Tibial artery (tissue), 4 donors: ENCODE measurements around the gene C17orf107.
"Not testable (repeated sequence)": the region's sequence is repeated elsewhere in the genome, so short reads cannot be mapped to it uniquely, and the experiment has no call there.

Source experiments
- DNase-seq, 2 donors: peaks; one replicate each; pipeline ENCODE4 v3.0.0-alpha.2; 2019
- H3K27ac ChIP-seq, 2 donors: fragments of 200-600 bp; sonication (generic) in 1 of 2; 1 replicate in 1 of 2; 2 replicates in 1 of 2; pipeline ENCODE4 v1.5.1; 2018 to 2019; ENCODE audit warnings: mild to moderate bottlenecking in 1 of 2
- H3K27me3 ChIP-seq, 2 donors: fragments of 200-600 bp; sonication (generic) in 1 of 2; one replicate each; pipeline versions ENCODE4 v1.5.1 to v1.6.0; 2016 to 2019
- H3K36me3 ChIP-seq, 3 donors: fragments of 200-600 bp; sonication (generic) in 2 of 3; one replicate each; pipeline ENCODE4 v1.5.1; 2016 to 2019; ENCODE audit warnings: mild to moderate bottlenecking in 2 of 3
- H3K4me1 ChIP-seq, 4 donors: fragments of 200-600 bp; sonication (generic) in 2 of 4; 1 replicate in 3 of 4; 2 replicates in 1 of 4; pipeline ENCODE4 v1.5.1; 2016 to 2019
- H3K4me3 ChIP-seq, 2 donors: fragments of 200-600 bp; sonication (generic) in 1 of 2; 1 replicate in 1 of 2; 2 replicates in 1 of 2; pipeline ENCODE4 v1.5.1; 2018 to 2019; ENCODE audit warnings: mild to moderate bottlenecking in 2 of 2
- H3K9me3 ChIP-seq, 3 donors: fragments of 200-600 bp; sonication (generic) in 1 of 3; one replicate each; pipeline ENCODE4 v1.5.1; 2016 to 2019
- CTCF ChIP-seq, 2 experiments: fragments of 200-600 bp in 1 of 2; fragments of 450-650 bp in 1 of 2; IDR thresholded peaks; one replicate each; pipeline ENCODE4 v1.5.1; 2017 to 2019; ENCODE audit warnings: antibody characterized with exemption in 2 of 2, mild to moderate bottlenecking in 1 of 2, moderate library complexity in 1 of 2
- intact Hi-C: fragments of 100-400 bp; cut with DNase I; formaldehyde crosslinking; loops from one replicate; pipeline ENCODE4 v1.15.0; 2023; ENCODE audit warnings: low total_unique reads

Gene C17orf107

GRCh38 chr17:4920351-4921048, 21.2 kb downstream of the C17orf107 start:
- Histone ChIP-seq H3K4me3 (no peak overlapping the region), H3K36me3 (no peaks in the 10 kb centered on the region), H3K4me1 (no peaks in the 10 kb centered on the region), H3K27me3 (peaks cover 0 to 5% of the 10 kb centered on the region in 2 donors), H3K9me3 (no peaks in the 10 kb centered on the region), H3K27ac (no peak overlapping the region)
- intact Hi-C loops, result no loop called here
- no peak for TF ChIP-seq CTCF (IDR thresholded peaks at IDR 0.05)
- DNase-seq, result no peak

- H3K9me3 ChIP-seq, result no peaks in the 10 kb centered on the region
- H3K4me1 ChIP-seq, result no peaks in the 10 kb centered on the region
- H3K36me3 ChIP-seq, result no peaks in the 10 kb centered on the region
- intact Hi-C loops, result no loop called here
- H3K27ac ChIP-seq, result no peak overlapping the region
- H3K27me3 ChIP-seq, result peaks cover 0 to 5% of the 10 kb centered on the region in 2 donors
- TF ChIP-seq CTCF (IDR thresholded peaks at IDR 0.05), result no peak
- no peak overlapping the region for H3K4me3 ChIP-seq
- DNase-seq, result no peak
Measured at GRCh38 chr17:4921320-4921719, 22.0 kb downstream of the C17orf107 start.

- H3K4me3 ChIP-seq, H3K27ac ChIP-seq, H3K27me3 ChIP-seq, intact Hi-C loops, DNase-seq, H3K9me3 ChIP-seq, H3K4me1 ChIP-seq, H3K36me3 ChIP-seq: not testable (repeated sequence)
Measured at GRCh38 chr17:4926577-4927335, 27.4 kb downstream of the C17orf107 start.

GRCh38 chr17:4928881-4929280, 29.5 kb downstream of the C17orf107 start:
- Histone ChIP-seq H3K27ac (no peak overlapping the region), H3K9me3 (no peaks in the 10 kb centered on the region), H3K27me3 (no peaks in the 10 kb centered on the region), H3K4me1 (peaks cover 0 to 1% (median 0%) of the 10 kb centered on the region in 4 donors), H3K36me3 (peaks cover 0 to 4% (median 0%) of the 10 kb centered on the region in 3 donors), H3K4me3 (no peak overlapping the region)
- no peak for TF ChIP-seq CTCF (IDR thresholded peaks at IDR 0.05)
- intact Hi-C loops, result no loop called here
- no peak for DNase-seq

GRCh38 chr17:4931963-4932362, 32.6 kb downstream of the C17orf107 start, which contains the start of gene GP1BA:
GP1BA (plus strand) TSS chr17:4932277; CDS start chr17:4932605, 328 bp downstream.
- intact Hi-C loops, result no loop called here
- TF ChIP-seq CTCF (IDR thresholded peaks at IDR 0.05), result no peak
- H3K4me3 ChIP-seq, result no peak within 1 kb of the TSS

GRCh38 chr17:4932756-4933155, 33.4 kb downstream of the C17orf107 start:
- Histone ChIP-seq H3K27ac (no peak overlapping the region), H3K4me3 (no peak overlapping the region), H3K36me3 (peaks cover 8 to 28% (median 11%) of the 10 kb centered on the region in 3 donors), H3K9me3 (no peaks in the 10 kb centered on the region), H3K27me3 (no peaks in the 10 kb centered on the region), H3K4me1 (peaks cover 0 to 13% (median 0%) of the 10 kb centered on the region in 4 donors)
- intact Hi-C loops, result no loop called here
- DNase-seq, result no peak
- TF ChIP-seq CTCF (IDR thresholded peaks at IDR 0.05), result no peak

More at GRCh38 chr17:4931963-4932362, 32.6 kb downstream of the C17orf107 start, which contains the start of gene GP1BA:
- H3K27ac ChIP-seq, result no peak within 1 kb of the TSS
- H3K27me3 ChIP-seq, result no peaks in the 10 kb centered on the region
- DNase-seq, result no peak
- H3K36me3 ChIP-seq, result peaks cover under 1 to 20% (median 3%) of the 10 kb centered on the region in 3 donors
- H3K4me1 ChIP-seq, result peaks cover 0 to 9% (median 0%) of the 10 kb centered on the region in 4 donors
- H3K9me3 ChIP-seq, result no peaks in the 10 kb centered on the region
